Neural crest cell (in vitro differentiated cells): ENCODE data around the gene CAST. TPM values are rescaled to one million over a fixed set of nuclear protein-coding genes. Genes with fewer than 3 reads are reported as not detected.

ENCODE experiments used
- DNase-seq: peaks from one replicate; pipeline ENCODE4 v3.0.0; 2021; ENCODE audit warnings: low read depth, mixed read lengths, low spot score
- H3K27ac Mint-ChIP-seq: one replicate; pipeline ENCODE4 v1.8.0; 2021; ENCODE audit warnings: mild to moderate bottlenecking, mixed read lengths; ENCODE audit not compliant: unreplicated experiment
- H3K27me3 Mint-ChIP-seq: 2 replicates; pipeline ENCODE4 v1.8.0; 2021; ENCODE audit warnings: low read depth, mild to moderate bottlenecking, mixed read lengths
- H3K36me3 Mint-ChIP-seq: 2 replicates; pipeline ENCODE4 v1.8.0; 2021; ENCODE audit warnings: low read depth, mild to moderate bottlenecking, mixed read lengths
- H3K4me1 Mint-ChIP-seq: 2 replicates; pipeline ENCODE4 v1.8.0; 2021; ENCODE audit warnings: mixed read lengths
- H3K4me3 Mint-ChIP-seq: one replicate; pipeline ENCODE4 v1.8.0; 2021; ENCODE audit warnings: mild to moderate bottlenecking, mixed read lengths
- H3K9me3 Mint-ChIP-seq: 2 replicates; pipeline ENCODE4 v1.8.0; 2021; ENCODE audit warnings: mixed read lengths
- total RNA-seq: library from RNA; stranded (reverse); gene quantifications from 2 replicates; pipeline ENCODE4 v1.2.1, GENCODE V29; 2021
- TF ChIP-seq, protein P1 (sequence below): fragments of 200-600 bp; sonication (generic); conservative IDR thresholded peaks from 2 replicates; pipeline ENCODE4 v1.5.0; 2021; ENCODE audit warnings: antibody characterized with exemption, mild to moderate bottlenecking

CAST gene
- total RNA-seq, 1 donor from 2014 or later: 50.7 TPM

DNA sequence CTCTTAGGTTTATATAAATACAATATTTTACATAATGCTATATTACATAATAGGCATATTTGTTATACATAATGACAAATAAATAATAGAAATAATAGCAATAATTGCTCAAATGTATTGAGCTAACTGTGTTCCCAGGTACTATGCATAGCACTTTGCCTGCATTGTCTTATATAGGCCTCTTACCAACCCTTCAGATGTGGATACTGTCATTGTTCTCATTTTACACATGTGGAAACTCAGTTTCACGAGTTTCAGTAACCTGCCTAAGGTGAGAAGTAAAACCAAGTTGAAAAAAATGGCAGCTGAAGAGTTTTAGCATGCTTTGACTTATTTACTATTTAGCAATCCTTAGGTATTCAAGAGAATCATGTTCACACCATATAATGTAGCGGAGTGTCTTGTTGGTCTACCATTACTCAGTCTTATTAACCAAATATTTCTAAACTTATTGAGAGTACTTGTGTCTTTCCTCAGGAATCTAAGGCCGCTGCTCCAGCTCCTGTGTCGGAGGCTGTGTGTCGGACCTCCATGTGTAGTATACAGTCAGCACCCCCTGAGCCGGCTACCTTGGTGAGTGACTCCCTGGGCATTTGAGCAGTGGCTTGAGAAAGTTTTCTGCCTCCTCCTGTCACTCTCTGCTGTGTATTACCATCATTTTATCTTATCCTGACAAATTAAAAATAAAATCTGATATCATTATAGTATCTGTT, 88.1 kb downstream of the CAST start:
- no peak for DNase-seq
- Mint-ChIP-seq H3K36me3 (peaks cover 8% of the 10 kb centered on the region), H3K4me3 (no peak overlapping the region), H3K27ac (no peak overlapping the region), H3K9me3 (no peaks in the 10 kb centered on the region), H3K4me1 (peaks cover 25% of the 10 kb centered on the region), H3K27me3 (no peaks in the 10 kb centered on the region)
- TF ChIP-seq, protein P1, sequence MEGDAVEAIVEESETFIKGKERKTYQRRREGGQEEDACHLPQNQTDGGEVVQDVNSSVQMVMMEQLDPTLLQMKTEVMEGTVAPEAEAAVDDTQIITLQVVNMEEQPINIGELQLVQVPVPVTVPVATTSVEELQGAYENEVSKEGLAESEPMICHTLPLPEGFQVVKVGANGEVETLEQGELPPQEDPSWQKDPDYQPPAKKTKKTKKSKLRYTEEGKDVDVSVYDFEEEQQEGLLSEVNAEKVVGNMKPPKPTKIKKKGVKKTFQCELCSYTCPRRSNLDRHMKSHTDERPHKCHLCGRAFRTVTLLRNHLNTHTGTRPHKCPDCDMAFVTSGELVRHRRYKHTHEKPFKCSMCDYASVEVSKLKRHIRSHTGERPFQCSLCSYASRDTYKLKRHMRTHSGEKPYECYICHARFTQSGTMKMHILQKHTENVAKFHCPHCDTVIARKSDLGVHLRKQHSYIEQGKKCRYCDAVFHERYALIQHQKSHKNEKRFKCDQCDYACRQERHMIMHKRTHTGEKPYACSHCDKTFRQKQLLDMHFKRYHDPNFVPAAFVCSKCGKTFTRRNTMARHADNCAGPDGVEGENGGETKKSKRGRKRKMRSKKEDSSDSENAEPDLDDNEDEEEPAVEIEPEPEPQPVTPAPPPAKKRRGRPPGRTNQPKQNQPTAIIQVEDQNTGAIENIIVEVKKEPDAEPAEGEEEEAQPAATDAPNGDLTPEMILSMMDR: no peak

DNA sequence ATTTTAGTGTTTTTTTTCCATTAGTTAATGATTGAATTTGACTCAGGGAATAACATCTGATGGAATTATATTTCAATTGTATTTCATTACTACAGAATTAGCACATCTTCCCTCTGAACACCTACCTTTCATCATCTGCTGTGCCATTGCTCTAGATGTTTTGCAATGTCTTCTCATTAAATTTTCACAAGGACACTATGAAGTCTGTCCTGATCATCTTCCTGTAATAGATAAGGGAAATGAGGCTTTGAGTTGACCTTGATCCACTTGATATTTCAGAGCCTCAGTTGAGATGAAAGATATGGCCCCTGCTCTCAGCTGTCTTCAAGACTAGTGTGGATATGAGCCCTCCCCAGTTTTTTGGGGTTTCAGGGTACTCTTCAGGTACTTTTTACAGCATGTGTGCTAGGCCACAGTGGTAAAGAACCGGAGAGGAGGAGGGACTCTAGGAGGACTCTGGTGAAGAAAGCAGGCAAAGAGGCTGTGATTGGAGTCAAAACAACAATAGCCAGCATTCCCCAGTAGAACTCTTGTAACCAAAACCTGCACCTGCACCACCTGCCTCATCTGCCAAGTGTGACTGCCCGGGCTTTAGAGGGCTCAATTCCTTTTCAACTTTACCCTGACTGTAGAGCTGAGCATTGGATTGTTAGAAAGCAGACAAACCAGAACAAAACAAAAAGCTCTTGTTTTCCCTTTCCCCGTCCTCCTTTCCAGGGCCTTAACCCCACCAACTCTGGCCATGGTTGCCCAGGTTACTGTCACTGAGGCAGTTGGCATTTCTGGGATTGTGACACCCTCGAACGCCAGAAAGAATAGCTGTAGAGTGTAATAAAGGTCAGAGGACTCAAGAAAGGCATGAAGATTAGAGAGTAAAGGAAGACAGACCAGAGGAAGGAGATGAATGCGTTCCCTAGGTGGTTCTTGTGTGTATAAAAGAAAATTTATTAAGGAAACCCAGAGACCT, 89.3 kb downstream of the CAST start:
- Mint-ChIP-seq H3K9me3 (no peaks in the 10 kb centered on the region), H3K36me3 (peaks cover 3% of the 10 kb centered on the region), H3K27me3 (no peaks in the 10 kb centered on the region), H3K27ac (peak overlapping the region; percentile 81), H3K4me3 (peak overlapping the region; percentile 21), H3K4me1 (peaks cover 20% of the 10 kb centered on the region)
- TF ChIP-seq, protein P1: no peak
- peak; percentile 31 for DNase-seq

DNA sequence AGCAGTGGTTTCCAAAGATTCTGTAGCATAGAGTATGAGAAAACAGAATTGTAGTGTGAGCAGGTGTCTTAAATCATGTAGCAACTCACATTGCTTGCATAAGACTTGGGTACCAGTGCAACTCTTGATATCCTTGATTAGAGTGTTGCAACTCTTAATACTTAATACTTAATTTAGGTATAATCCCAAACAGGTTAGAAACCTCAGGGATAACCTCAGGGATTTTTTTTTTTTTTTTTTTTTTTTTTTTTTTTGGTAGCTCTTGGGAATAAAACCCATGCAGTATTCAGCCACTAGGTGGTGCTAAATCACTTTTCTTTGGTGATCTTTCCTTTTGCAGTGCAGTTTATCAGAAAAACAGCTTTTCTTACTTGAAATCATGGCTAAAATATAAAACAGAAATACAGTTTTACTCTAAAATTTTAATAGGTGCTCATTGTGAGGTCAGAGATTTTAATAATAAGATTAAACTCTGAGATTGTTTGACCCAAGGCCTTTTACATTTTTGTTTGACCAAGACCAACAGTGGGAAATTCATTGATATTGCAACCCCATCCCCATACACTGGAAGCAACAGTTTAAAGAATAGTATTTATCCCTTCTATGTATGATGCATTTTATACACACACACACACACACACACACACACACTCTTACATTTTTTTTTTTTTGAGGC, 90.3 kb downstream of the CAST start:
- H3K27me3 Mint-ChIP-seq: no peaks in the 10 kb centered on the region
- peak; percentile 58 for DNase-seq
- no peak overlapping the region for H3K4me3 Mint-ChIP-seq
- H3K36me3 Mint-ChIP-seq: peaks cover 3% of the 10 kb centered on the region
- TF ChIP-seq, protein P1: peak; percentile 82
- no peaks in the 10 kb centered on the region for H3K9me3 Mint-ChIP-seq
- H3K27ac Mint-ChIP-seq: peak overlapping the region; percentile 45
- peaks cover 20% of the 10 kb centered on the region for H3K4me1 Mint-ChIP-seq

DNA sequence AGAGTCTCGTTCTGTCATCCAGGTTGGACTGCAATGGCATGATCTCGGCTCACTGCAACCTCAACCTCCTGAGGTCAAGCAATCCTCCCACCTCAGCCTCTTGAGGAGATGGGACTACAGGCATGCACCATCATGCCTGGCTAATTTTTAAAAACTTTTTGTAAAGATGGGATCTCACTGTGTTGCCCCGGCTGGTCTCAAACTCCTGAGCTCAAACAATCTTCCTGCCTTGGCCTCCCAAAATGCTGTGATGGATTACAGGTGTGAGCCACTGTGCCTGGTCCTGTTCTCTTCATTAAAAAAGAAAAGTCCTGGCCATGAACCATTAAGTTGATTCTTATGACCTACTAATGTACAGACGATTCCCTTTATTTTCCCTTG, 90.8 kb downstream of the CAST start:
- Mint-ChIP-seq H3K36me3 (peaks cover 3% of the 10 kb centered on the region), H3K27me3 (no peaks in the 10 kb centered on the region), H3K4me1 (peaks cover 20% of the 10 kb centered on the region), H3K27ac (peak overlapping the region; percentile 45), H3K9me3 (no peaks in the 10 kb centered on the region), H3K4me3 (no peak overlapping the region)
- DNase-seq: no peak
- TF ChIP-seq, protein P1: no peak

DNA sequence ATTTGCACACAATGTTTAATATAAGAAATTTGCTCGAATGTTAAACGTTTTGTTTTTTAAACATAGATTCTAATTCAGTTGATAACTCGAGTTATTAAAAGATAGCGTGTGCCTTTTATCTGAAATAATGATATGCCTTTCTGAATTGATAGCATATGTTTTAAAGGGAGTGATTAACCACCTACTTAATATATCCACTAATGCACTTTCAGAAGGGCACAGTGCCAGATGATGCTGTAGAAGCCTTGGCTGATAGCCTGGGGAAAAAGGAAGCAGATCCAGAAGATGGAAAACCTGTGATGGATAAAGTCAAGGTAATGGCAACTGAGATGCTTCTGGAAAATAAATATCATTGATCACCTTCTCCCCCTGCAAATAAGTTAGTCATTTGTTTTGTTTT, 91.7 kb downstream of the CAST start:
- H3K27me3 Mint-ChIP-seq: no peaks in the 10 kb centered on the region
- H3K4me3 Mint-ChIP-seq: no peak overlapping the region
- peaks cover 1% of the 10 kb centered on the region for H3K36me3 Mint-ChIP-seq
- H3K4me1 Mint-ChIP-seq: peaks cover 17% of the 10 kb centered on the region
- TF ChIP-seq, protein P1: no peak
- no peaks in the 10 kb centered on the region for H3K9me3 Mint-ChIP-seq
- DNase-seq: no peak
- no peak overlapping the region for H3K27ac Mint-ChIP-seq
